Loucy (cell line): ENCODE measurements around the gene GAL3ST3.

Experiments
- H2AFZ ChIP-seq: fragments of 200-600 bp; sonication (generic); 2 replicates; pipeline ENCODE4 v1.6.0; 2016; ENCODE audit warnings: antibody characterized with exemption, mild to moderate bottlenecking, low read length, moderate library complexity
- H3F3A ChIP-seq: fragments of 200-600 bp; 2 replicates; pipeline ENCODE4 v1.6.0; 2016; ENCODE audit warnings: antibody characterized with exemption, low read depth, mild to moderate bottlenecking
- H3K27me3 ChIP-seq: fragments of 200-600 bp; sonication (generic); 2 replicates; pipeline ENCODE4 v1.6.1; 2014; ENCODE audit warnings: low read length, mild to moderate bottlenecking; ENCODE audit not compliant: insufficient read depth, poor library complexity, severe bottlenecking
- H3K36me3 ChIP-seq: fragments of 200-600 bp; sonication (generic); 2 replicates; pipeline ENCODE4 v1.6.1; 2016; ENCODE audit warnings: low read length; ENCODE audit not compliant: insufficient read depth
- H3K4me1 ChIP-seq: fragments of 200-600 bp; sonication (generic); 2 replicates; pipeline ENCODE4 v1.5.1; 2014; ENCODE audit warnings: low read length, mild to moderate bottlenecking; ENCODE audit not compliant: insufficient read depth, poor library complexity, severe bottlenecking
- H3K4me2 ChIP-seq: fragments of 200-600 bp; sonication (generic); 2 replicates; pipeline ENCODE4 v1.6.0; 2014; ENCODE audit warnings: antibody characterized with exemption, low read length, low read depth, mild to moderate bottlenecking; ENCODE audit not compliant: poor library complexity, severe bottlenecking
- H3K4me3 ChIP-seq: fragments of 200-600 bp; sonication (generic); 2 replicates; pipeline ENCODE4 v1.5.1; 2014; ENCODE audit warnings: low read length, mild to moderate bottlenecking, mixed read lengths; ENCODE audit not compliant: poor library complexity, severe bottlenecking
- H3K79me2 ChIP-seq: fragments of 200-600 bp; sonication (generic); 2 replicates; pipeline ENCODE4 v1.6.1; 2014; ENCODE audit warnings: low read length; ENCODE audit not compliant: insufficient read depth
- H3K9ac ChIP-seq: fragments of 200-600 bp; sonication (generic); 2 replicates; pipeline ENCODE4 v1.6.0; 2014; ENCODE audit warnings: mild to moderate bottlenecking, low read depth, low read length, moderate library complexity; ENCODE audit not compliant: poor library complexity, severe bottlenecking
- H3K9me2 ChIP-seq: fragments of 200-600 bp; sonication (generic); replicated peaks from 2 replicates; pipeline ENCODE4 v1.6.1; 2016; ENCODE audit warnings: low read depth, low read length, mixed read lengths
- H3K9me3 ChIP-seq: fragments of 200-600 bp; sonication (generic); 2 replicates; pipeline ENCODE4 v1.6.1; 2014; ENCODE audit warnings: mild to moderate bottlenecking, antibody characterized with exemption, low read length, low read depth; ENCODE audit not compliant: insufficient read depth
- H4K20me1 ChIP-seq: fragments of 200-600 bp; sonication (generic); 2 replicates; pipeline ENCODE4 v1.6.0; 2014; ENCODE audit warnings: antibody characterized with exemption, low read length, mild to moderate bottlenecking; ENCODE audit not compliant: insufficient read depth, poor library complexity, severe bottlenecking
- EZH2phosphoT487 ChIP-seq: fragments of 200-600 bp; IDR thresholded peaks from 2 replicates; pipeline ENCODE4 v1.6.1; 2018; ENCODE audit warnings: antibody characterized with exemption, mild to moderate bottlenecking, moderate library complexity, borderline replicate concordance
- TF ChIP-seq, protein P1 (sequence below): fragments of 200-600 bp; sonication (generic); conservative IDR thresholded peaks from 2 replicates; pipeline ENCODE4 v1.5.1; 2014; ENCODE audit warnings: mild to moderate bottlenecking, antibody characterized with exemption, low read length

The GAL3ST3 gene

DNA sequence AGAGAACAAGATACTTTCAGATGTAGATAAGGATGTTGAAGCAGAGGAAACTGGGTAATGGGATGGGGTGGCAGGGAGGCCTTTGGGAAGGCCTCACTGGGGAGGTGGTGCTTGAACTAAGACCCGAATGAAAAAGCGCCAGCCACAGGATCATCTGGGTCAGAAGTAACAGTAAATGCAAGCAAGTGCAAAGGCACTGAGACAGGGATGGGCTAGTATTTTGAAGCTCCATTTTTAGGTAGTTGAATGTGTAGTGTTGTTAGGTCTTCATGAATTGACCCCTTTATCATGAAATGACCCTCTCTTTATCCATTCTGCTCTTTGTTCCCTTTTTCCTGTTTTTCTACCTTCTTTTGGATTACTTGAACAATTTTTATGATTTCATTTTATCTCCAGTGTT lies 14.9 kb upstream of the GAL3ST3 start:
- H3K9me2 ChIP-seq = no peaks in the 10 kb centered on the region
- no peaks in the 10 kb centered on the region for H3K27me3 ChIP-seq
- H2AFZ ChIP-seq = no peak overlapping the region
- H3F3A ChIP-seq = peaks cover 6% of the 10 kb centered on the region
- no peak overlapping the region for H3K9ac ChIP-seq
- no peak overlapping the region for H3K4me3 ChIP-seq
- H3K4me1 ChIP-seq = no peaks in the 10 kb centered on the region
- H3K4me2 ChIP-seq = no peak overlapping the region
- peaks cover 31% of the 10 kb centered on the region; the same call in 1 of the 2 replicates for H3K79me2 ChIP-seq
- H3K36me3 ChIP-seq = peaks cover 94% of the 10 kb centered on the region
- peaks cover 20% of the 10 kb centered on the region for H4K20me1 ChIP-seq
- no peaks in the 10 kb centered on the region for H3K9me3 ChIP-seq
- no peak for TF ChIP-seq EZH2phosphoT487
- TF ChIP-seq, protein P1, sequence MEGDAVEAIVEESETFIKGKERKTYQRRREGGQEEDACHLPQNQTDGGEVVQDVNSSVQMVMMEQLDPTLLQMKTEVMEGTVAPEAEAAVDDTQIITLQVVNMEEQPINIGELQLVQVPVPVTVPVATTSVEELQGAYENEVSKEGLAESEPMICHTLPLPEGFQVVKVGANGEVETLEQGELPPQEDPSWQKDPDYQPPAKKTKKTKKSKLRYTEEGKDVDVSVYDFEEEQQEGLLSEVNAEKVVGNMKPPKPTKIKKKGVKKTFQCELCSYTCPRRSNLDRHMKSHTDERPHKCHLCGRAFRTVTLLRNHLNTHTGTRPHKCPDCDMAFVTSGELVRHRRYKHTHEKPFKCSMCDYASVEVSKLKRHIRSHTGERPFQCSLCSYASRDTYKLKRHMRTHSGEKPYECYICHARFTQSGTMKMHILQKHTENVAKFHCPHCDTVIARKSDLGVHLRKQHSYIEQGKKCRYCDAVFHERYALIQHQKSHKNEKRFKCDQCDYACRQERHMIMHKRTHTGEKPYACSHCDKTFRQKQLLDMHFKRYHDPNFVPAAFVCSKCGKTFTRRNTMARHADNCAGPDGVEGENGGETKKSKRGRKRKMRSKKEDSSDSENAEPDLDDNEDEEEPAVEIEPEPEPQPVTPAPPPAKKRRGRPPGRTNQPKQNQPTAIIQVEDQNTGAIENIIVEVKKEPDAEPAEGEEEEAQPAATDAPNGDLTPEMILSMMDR = no peak

GRCh38 chr11:66062408-66062807 lies 13.4 kb upstream of the GAL3ST3 start:
- Histone ChIP-seq H3K9me2 (no peaks in the 10 kb centered on the region), H4K20me1 (peaks cover 10% of the 10 kb centered on the region), H3K36me3 (peaks cover 91% of the 10 kb centered on the region), H3K4me2 (no peak overlapping the region), H3K9me3 (no peaks in the 10 kb centered on the region), H3K79me2 (peaks cover 31% of the 10 kb centered on the region; the same call in 1 of the 2 replicates), H3K27me3 (no peaks in the 10 kb centered on the region), H3F3A (no peaks in the 10 kb centered on the region), H3K4me1 (no peaks in the 10 kb centered on the region), H3K9ac (no peak overlapping the region), H2AFZ (no peak overlapping the region), H3K4me3 (no peak overlapping the region)
- TF ChIP-seq, protein P1 = no peak
- TF ChIP-seq EZH2phosphoT487 = no peak

DNA sequence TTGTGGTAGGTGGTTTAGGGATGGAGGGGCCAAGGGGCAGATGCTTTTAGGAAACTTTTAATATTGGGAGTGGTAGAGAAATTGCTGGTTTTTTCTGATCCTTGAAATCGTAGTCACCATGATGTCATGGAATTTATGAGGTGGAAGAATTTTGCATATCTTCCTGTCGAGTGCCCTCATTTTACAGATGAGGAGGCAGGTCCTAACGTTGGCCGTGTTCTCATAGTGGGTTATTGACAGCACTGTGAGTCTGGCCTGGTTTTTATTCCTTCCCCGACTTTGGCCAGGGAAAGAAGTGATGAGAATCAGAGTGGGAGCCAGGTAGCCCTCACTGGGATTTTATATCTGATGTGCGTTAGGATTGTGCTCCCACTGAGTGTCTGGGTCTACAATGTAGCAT lies 12.3 kb upstream of the GAL3ST3 start:
- H3K4me3 ChIP-seq = no peak overlapping the region
- no peak overlapping the region for H2AFZ ChIP-seq
- H3K9ac ChIP-seq = no peak overlapping the region
- no peaks in the 10 kb centered on the region for H3F3A ChIP-seq
- H3K4me2 ChIP-seq = no peak overlapping the region
- H3K4me1 ChIP-seq = no peaks in the 10 kb centered on the region
- H3K9me3 ChIP-seq = no peaks in the 10 kb centered on the region
- peaks cover 30% of the 10 kb centered on the region; the same call in 1 of the 2 replicates for H3K79me2 ChIP-seq
- H3K9me2 ChIP-seq = no peaks in the 10 kb centered on the region
- peaks cover 91% of the 10 kb centered on the region for H3K36me3 ChIP-seq
- no peaks in the 10 kb centered on the region for H3K27me3 ChIP-seq
- peaks cover 4% of the 10 kb centered on the region for H4K20me1 ChIP-seq
- TF ChIP-seq, protein P1 = no peak
- TF ChIP-seq EZH2phosphoT487 = no peak
